ENCODE measurements around the gene SMIM35.

Gene SMIM35

DNA sequence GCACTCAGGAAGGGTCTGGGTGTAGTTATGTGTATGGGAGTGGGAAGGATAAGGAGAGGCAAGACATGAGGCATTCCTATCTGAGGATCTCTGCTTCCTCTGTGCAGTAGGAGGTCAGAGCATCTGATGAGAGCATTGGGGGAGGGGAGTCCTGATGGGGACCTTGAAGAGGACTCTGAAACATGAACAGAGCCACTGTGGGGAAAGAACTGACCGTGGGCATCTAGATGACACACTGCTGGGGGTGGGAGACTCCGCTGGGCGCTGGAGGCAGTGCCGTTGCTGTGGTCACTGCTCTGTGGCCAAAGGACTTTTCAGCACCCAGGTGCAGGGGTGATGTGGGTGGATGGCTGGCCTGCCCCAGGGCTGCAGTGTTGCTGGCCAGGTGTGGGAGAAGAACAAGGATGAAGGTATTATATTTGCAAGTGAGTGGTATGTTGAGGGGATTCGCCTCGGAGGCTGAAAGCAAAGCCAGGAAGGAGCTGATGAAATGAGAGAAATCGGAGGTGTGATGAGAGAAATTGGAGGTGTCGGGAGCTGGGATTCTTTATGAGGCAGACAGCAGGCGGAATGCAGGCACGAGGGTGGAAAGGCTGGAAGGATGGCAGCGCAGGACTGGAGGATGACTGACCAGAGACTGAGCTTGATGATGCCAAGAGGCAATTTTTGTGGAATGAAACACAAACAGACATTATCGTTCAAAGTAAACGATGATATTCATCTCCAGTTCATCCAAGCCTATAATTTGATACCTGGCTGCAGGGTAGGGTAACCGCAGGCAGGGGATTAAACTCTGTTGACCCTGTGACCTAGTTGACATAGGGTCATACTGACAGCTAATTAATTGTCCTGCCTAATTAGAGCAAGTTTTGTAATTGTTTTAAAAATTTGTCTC lies 29.3 kb downstream of the SMIM35 start:
- DNase-seq (ENCODE audit: low spot score), result no peak

DNA sequence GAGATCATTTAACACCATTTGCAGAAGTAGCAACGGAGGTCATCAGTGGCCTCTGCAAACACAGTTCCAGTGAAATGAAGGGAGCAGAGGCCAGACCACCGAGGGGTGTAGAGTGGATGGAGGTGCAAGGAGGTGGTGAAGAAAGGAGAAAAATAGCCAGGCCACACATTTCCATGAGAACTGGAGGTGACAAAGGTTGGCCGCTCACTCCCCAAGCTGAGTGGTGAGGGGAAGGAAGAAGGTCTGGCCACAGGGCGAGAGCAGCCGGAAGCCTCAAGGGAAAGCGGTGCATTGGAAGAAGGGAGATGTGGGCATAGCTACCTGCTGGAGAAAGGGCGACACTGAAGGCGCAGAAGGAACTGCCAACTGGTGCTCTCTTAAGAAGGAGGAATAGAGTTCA lies 30.0 kb downstream of the SMIM35 start:
- no peak for DNase-seq (ENCODE audit: low spot score)

GRCh38 chr11:118055966-118056365 lies 30.8 kb downstream of the SMIM35 start:
- no peak for DNase-seq (ENCODE audit: low spot score)

GRCh38 chr11:118054712-118055640 lies 31.8 kb downstream of the SMIM35 start:
- DNase-seq (ENCODE audit: low spot score), result no peak

DNA sequence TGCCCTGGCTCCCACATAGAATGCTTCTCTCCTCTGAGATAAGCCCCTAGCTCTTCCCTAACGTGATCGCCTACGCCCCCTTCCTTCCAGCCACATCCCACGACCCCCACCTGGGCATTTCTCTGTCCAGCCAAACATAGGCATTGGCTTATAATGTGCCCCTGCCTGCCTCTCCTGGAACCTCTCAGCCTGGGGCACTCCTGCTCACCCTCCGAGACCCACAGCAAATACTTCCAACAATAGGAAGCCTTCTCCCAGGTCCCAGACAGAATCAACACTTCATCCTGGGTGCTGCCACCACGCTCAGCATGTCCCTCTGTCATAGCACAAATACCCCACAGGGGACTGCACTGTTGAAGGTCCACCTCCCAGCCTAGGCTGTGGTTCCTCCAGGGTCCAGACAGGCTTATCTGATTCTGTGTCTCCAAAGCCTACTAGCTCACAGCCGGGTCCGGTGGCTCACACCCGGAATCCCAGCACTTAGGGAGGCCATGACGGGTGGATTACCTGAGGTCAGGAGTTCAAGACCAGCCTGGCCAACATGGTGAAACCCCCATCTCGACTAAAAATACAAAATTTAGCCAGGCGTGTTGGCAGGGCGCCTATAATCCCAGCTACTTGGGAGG lies 34.1 kb downstream of the SMIM35 start:
- DNase-seq (ENCODE audit: low spot score), result no peak

GRCh38 chr11:118051611-118052461 lies 34.9 kb downstream of the SMIM35 start:
- DNase-seq (ENCODE audit: low spot score), result no peak

DNA sequence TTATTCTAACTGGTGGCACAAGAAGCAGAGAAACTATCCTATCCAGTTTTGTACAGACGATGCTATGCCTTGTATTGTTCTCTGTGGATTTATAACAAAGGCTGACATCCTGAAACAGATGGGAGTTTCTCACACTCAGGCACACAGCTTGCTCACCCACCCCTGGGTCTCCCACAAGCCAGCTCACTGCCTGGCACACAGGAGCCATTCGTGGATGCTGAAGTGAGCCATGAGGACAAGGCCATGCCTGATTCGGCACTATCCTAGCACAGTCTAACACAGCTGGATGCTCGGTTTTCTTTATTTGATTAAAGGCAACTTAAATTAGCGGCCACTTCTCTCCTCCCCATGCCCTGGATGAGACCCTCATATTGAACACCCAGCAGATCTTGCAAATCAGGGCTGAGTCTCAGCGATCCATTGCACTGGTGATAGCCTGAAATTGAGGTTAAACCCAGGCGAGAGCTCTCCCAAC lies 35.6 kb downstream of the SMIM35 start:
- no peak for DNase-seq (ENCODE audit: low spot score)

- no peak for DNase-seq (ENCODE audit: low spot score)
Observed at GRCh38 chr11:118050208-118050891, 36.4 kb downstream of the SMIM35 start.

- DNase-seq (ENCODE audit: low spot score), result no peak
Observed at GRCh38 chr11:118049771-118050170, 37.0 kb downstream of the SMIM35 start.

DNA sequence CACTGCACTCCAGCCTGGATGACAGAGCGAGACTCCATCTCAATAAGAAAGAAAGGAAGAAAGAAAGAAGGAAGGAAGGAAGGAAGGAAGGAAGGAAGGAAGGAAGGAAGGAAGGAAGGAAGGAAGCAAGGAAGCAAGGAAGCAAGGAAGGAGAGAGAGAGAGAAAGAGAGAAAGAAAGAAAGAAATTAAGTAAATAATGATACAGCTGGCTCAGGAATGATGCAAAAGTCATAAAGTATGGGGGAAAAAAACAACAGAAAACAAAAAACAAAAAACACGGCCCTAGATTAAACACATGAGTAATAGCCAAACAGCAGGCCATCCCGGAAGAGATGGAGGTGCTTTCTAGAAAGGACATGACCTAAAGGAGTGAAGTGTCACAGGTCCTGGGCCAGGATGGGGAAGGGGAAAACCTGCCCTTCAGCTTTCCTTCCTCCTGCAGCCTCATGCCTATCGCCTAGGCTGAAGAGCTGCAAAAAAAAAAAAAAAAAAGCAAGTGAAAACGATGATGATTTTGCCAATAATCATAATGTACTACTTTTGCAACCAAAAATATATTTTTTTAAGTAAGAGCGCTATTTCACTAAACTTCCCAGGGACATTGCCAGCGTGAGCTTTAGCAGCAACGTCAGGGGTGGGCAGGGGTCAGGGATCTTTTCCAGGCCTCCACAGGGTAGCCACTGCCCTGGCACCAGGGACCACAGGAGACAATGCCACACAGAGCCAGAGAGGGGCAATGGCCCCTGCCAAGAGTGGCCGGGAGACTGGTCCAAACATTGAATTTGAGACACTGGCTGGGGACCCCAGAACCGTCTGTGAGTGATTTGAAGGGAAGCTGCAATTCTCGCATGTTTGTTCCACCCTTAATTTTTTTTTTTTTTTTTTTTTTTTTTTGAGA lies 38.0 kb downstream of the SMIM35 start:
- DNase-seq (ENCODE audit: low spot score), result no peak

GRCh38 chr11:118047749-118048148 lies 39.0 kb downstream of the SMIM35 start:
- DNase-seq (ENCODE audit: low spot score), result no peak

DNA sequence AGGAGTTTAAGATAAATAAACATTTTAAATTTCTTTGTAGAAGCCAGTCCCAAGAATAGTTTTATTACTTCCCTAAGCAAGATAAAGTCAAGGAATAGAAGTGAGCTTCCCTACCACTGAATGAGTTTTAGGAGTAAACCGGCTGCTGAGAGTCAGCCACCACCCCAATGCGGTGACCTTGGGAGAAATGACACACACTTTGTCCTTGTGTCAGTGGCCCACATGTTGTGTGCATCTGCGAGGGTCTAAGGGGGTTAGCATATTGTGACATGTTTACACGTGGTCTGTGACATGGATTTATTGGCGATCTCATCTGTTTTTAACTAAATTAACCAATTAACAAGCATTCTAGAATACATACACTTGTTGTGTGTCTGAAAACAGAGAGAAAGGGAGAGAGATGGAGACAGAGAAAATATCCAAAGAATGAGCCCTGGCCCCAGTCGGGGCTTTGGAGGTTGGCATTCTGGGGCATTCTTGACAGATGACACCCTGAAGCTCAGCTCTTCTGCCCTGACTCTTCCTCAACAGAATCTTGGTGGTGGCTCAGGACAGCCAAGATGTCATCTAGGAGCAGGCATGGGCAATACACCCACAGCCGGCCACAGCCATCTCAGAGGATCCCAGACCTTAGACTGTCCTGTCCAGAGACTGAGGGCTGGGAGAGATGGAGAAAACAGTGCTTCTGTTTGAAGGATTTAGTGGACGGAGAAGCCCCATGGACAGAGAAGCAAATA lies 39.6 kb downstream of the SMIM35 start:
- DNase-seq (ENCODE audit: low spot score), result no peak

DNA sequence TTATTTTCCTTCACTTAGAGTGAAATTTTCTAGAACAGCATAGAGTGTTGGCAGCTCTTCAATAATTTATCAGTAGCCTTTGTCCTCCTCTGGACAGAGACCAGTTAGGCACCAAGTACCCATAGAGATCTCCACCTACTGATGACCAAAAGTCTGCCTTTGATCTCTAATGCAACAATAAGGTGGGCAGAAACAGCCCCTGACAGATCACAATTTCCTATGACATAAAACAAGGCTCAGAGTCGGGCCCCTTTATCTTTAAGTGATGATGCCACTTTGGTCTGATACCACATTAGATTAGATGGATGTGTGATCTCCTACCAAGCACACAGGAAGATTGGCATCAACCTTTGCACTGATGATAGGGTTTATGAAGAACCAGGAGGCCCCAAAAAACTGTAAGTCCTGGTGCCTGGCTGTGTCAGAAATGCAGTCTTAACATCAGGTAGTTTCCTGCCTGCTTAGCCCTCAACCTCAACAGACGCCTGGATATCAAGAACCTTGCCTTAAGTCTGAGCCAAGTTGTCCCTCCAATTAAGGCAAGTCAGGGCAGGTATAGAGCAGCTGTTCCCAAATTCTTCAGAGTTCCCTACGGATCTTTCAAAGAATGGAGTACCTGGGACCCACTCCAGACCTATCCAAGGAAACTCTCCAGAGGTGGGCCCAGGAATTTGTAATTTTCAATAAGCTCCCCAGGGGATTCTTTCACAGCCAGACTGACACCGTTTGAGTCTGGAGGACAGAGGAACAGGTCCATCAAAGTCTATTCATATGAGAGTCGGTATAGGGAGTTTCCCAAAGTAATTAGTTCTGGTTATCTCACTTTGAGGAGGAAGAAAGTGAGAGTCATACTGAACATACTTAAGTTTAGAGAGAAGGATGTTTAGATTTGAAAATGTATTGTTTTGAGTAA lies 40.5 kb downstream of the SMIM35 start:
- no peak for DNase-seq (ENCODE audit: low spot score)

GRCh38 chr11:118045191-118045590 lies 41.6 kb downstream of the SMIM35 start:
- no peak for DNase-seq (ENCODE audit: low spot score)

DNA sequence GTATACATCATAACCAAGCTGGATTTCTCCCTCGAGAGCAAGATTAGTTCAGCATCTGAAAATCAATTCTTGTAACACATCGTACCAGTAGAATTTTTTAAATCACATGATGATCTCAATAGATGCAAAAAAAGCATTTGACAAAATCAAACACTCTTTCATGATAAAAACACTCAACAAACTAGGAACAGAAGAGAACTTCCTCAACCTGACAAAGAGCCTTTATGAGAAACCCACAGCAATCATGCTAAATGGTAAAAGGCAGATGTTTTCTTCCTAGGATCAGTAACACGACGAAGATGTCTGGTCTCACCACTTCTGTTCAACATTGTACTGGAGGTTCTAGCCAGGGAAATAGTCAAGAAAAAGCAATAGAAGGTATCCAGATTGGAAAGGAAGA lies 44.0 kb downstream of the SMIM35 start:
- DNase-seq (ENCODE audit: low spot score), result no peak

DNA sequence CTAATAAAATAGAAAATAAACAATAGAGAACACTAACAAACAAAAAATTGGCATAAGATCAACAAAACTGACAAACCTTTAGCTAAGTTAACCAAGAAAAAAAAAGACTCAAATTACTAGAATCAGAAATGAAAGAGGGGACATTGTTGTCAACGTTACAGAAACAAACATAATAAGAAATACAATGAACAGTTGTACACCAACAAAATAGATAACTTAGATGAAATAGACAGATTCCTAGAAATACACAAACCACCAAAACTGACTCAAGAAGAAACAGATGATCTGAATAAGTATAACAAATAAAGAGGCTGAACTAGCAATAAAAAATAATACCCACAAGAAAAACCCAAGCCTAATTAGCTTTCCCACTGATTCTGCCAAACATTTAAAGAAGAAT lies 44.6 kb downstream of the SMIM35 start:
- no peak for DNase-seq (ENCODE audit: low spot score)

- DNase-seq (ENCODE audit: low spot score), result no peak
Observed at GRCh38 chr11:118033443-118033842, 53.3 kb downstream of the SMIM35 start.

DNA sequence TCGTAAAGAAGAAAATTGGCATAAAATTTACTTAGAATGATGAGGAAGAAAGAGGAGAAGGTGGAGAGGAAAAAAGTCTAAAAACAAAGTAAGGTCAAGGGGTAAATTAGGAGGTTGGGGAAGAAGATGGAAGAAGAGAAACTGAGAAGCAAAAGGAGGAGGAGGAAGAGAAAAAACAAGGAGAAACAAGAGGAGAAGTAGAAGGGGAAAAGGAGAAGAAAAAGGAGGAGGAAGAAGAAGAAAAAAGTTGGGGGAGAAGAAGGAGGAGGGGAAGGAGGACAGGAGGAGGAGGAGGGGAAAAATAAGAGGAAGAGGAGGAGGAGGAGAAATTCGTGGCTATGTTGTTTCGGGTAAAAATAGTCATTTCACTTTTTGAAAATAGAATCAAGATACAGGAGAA lies 58.1 kb downstream of the SMIM35 start:
- DNase-seq (ENCODE audit: low spot score), result no peak

Data from NAMALWA (cell line).